Mesenteric fat pad (tissue), 1 donor: ENCODE measurements around the gene PRKCZ. TPM values are rescaled to one million over a fixed set of nuclear protein-coding genes. Genes with fewer than 3 reads are reported as not detected.

ENCODE experiments used
- DNase-seq: peaks from one replicate; pipeline ENCODE4 v3.0.0-alpha.2; 2020; ENCODE audit warnings: low spot score
- total RNA-seq: library from RNA; stranded (reverse); fragmentation: NEBNext Ultra II Directional; extraction: Animal tissue kit (Norgen Biotek cat#: 25700); gene quantifications from one replicate; pipeline ENCODE4 v1.2.1, GENCODE V29; 2021
- donor health status: DM: yes; HTN: yes; CAD: no.

Gene PRKCZ
- total RNA-seq, 1 donor from 2014 or later = 1.4 TPM

GRCh38 chr1:2175681-2176454, 125.7 kb downstream of the PRKCZ start:
- DNase-seq = no peak

DNA sequence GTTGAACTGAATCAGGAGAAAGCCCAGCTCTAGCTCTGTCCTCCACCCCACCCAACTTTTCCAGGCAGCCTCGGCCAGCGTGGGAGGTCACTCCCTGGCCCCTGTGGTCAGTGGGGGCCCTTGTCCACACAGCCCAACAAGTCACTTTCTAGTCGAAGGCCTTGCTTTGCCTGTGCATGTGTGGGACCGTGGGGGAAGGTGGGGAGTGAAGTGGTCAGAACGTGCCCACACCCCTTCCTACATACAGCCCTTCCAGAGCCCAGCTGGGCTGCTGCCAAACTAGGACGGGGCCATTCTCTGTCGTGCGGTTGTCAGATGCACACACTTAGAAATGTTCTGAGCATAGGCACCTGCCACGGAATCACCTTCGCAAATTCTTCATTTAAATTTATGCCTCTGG, 126.4 kb downstream of the PRKCZ start:
- no peak for DNase-seq

DNA sequence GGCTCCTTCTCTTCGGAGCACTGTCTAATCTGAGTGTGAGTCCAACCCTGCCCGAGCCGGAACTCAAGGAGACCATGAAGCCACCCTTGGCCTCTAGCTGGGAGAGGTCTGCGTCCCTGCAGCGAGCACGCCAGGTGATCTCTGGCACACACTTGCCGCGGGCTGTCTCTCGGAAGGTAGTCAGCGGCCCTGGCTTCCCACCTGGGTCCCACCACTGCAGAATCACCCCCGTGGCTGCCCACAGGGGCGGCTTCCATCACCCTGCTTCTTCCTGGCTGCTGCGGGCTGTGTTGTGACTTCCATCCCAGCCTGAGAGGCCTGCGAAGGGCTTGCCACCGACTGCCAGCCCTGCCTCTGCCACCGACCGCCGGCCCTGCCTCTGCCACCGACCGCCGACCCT, 127.3 kb downstream of the PRKCZ start:
- DNase-seq = no peak

- no peak for DNase-seq
Observed at GRCh38 chr1:2177946-2178538, 127.8 kb downstream of the PRKCZ start.

- DNase-seq = no peak
Observed at GRCh38 chr1:2178875-2179274, 128.7 kb downstream of the PRKCZ start.

- no peak for DNase-seq
Observed at GRCh38 chr1:2179283-2180013, 129.2 kb downstream of the PRKCZ start.

- no peak for DNase-seq
Observed at GRCh38 chr1:2180297-2181245, 130.4 kb downstream of the PRKCZ start.

DNA sequence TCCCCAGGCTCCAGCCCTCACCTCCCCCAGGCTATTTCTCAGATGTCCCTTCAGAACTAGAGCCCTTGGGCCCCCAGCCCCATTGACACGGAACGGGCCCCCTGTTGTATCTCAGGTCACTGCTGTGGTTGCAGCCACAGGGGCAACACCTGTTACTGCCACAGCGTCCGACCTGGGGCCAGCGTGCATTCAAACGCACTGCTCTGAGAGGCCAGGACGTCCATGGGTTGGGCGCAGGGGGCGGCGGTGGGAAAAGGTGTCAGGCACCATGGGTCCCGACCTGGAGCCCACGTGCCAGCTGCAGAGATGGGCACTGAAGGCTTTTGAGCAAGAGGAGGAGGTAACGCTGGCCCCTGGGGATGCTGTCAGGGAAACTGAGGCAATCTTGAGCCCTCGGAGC, 131.1 kb downstream of the PRKCZ start:
- DNase-seq = no peak

- DNase-seq = no peak
Observed at GRCh38 chr1:2181752-2182151, 131.5 kb downstream of the PRKCZ start.

GRCh38 chr1:2182376-2182775, 132.2 kb downstream of the PRKCZ start:
- no peak for DNase-seq

DNA sequence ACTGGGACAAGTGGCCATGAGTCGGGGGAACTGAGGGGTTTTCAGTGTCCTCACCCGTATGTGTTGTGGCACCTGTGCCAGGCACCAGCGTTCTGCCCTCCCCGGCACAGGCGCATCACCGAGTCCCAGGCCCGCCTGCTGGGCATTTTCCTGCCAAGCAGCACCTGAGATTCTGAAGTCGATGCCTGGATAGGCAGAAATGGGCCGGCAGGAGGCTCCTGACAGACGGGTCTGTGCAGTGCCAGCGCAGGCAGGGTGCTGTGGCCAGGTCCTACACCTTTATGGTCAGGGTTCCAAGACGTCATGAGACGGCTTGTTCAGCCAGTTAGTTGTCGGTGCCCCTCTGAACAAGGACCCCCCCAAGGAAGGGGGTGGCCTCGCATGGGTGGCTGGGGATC, 133.7 kb downstream of the PRKCZ start:
- DNase-seq = no peak

DNA sequence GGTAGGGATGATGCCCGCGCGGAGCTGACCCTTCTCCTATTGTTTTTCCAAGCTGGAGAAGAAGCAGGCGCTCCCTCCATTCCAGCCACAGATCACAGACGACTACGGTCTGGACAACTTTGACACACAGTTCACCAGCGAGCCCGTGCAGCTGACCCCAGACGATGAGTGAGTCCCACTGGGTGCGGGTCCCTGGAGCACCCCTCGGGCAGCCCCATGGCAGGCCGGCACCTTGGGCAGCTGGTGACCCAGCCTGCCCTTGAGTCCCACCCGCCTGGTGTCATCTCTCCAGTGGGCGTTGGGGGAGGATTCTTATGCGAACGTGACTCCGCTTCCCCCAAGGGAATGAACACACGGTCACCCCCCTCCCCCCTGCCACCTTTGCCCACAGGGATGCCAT, 134.3 kb downstream of the PRKCZ start:
- DNase-seq = no peak

DNA sequence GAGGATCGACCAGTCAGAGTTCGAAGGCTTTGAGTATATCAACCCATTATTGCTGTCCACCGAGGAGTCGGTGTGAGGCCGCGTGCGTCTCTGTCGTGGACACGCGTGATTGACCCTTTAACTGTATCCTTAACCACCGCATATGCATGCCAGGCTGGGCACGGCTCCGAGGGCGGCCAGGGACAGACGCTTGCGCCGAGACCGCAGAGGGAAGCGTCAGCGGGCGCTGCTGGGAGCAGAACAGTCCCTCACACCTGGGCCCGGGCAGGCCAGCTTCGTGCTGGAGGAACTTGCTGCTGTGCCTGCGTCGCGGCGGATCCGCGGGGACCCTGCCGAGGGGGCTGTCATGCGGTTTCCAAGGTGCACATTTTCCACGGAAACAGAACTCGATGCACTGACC, 134.7 kb downstream of the PRKCZ start:
- no peak for DNase-seq

GRCh38 chr1:2185880-2186855, 136.0 kb downstream of the PRKCZ start:
- no peak for DNase-seq

GRCh38 chr1:2186901-2187300, 136.7 kb downstream of the PRKCZ start:
- DNase-seq = no peak

DNA sequence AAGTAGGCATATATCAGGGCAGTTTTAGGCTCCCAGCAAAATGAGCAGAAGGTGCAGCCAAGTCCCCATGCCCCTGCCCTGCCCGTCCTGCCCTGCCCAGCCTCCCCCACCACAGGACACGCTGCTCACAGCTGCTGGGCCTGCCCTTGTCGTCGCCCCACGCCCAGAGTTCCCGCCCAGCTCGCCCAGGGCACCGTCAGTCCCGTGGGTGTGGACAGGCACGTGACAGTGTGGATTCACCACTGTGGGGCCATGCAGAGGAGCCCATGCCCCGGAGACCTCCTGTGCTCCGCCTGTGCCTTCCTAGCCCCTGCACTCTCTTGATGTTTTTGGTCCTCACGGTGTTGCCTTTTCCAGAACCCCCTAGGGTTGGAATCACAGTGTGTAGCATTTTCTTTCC, 137.4 kb downstream of the PRKCZ start:
- DNase-seq = no peak

- no peak for DNase-seq
Observed at GRCh38 chr1:2188336-2188735, 138.1 kb downstream of the PRKCZ start.

DNA sequence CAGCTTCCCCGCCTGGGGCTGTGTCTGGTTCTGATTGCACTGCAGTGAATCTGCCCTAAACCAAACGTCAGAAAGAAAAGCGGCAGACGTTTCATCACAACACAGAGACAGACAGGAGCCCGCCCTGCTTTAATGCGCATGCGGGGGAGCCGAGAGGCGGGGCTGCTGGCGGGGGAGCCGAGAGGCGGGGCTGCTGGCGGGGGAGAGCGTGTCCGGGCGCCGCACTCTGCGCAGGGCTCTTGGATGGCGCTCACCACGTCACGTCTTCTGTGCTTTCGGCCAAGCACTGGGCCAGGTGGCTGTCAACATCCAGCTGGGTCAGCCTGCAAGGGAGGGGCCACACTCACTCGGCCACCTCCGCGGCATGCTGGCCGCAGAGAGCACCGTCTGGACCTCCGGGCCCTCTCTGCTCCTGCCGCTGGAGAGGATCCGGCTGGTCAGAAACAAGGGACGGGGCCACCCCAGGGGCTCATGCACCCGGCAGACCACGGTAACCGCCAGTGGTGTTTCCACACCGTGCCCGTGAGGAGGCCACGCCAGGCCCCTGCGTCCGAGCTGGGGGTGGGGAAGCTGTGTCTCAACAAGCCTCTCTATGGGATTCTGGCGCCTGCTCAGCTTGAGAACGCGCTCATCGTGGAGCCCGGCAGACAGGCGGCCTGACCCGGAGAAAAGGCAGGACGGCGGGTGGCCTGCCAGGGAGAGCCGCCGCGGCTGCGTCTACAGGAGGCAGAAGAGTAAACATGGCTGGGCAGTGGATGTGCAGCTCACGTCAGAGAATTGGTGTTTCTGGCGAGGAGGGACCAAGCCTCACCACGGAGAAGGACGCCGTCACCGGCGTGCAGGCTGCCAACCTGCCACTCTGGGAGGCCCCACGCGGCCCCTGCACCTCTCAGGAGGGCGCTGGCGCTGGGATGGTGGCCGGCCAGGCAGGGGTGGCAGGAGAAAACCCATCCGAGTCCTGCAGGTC, 139.5 kb downstream of the PRKCZ start:
- peak; percentile 95 for DNase-seq

GRCh38 chr1:2190491-2190976, 140.3 kb downstream of the PRKCZ start:
- DNase-seq = no peak
